Measurements from ENCODE around the gene SMIM1. TPM values are rescaled to one million over a fixed set of nuclear protein-coding genes. Genes with fewer than 3 reads are reported as not detected.

The SMIM1 gene
- total and polyA plus RNA-seq, 9 of the 15 experiments (the other 6 are each of a cell fraction or from before 2014, with no cell fraction given) = 2.3 to 125 (median 24.3) TPM

DNA sequence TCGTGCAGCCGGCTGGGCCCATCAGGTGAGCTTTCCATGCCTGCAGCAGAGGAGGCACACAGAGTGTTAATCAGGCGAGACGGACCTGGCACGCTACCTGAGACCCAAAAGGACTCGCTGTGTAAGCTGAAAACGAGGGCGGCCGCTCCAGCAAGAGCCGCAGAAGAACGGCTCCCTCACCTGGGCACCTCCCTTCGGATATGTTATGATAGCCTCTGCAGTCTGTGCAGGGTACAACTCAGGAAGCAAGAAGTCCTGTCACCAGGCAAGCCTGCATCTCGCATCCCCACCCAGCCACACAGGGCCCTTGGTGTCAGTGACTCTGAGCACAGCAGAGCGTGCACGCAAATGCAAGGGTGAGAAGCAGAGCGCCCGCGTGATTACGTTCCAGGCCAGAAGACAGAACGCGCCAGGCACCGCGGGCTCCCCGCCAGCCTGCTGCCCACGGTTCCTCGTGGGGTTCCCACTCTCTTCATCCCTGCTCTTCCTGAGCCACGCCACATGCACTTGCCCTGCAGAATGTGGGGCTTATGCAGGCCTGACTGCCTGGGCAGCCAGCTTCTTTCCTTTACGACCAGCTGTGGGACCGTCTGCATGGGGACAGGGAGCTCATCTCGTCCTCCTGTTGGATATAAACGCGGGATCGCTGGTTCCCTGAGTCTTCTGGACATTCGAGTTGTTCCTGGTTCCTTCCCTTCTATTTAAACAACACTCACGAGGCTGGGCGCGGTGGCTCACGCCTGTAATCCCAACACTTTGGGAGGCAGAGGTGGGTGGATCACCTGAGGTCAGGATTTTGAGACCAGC lies 44.0 kb downstream of the SMIM1 start:
- Histone ChIP-seq H3K9ac (ENCODE audit: insufficient read depth in 1 of 2, low read depth in 2 of 2, low read length in 2 of 2) (peak overlapping the region in 1 of 2 experiments; percentile 32; a peak in 1 of 4 replicates), H3K9me1 (ENCODE audit: control insufficient read depth, insufficient read depth, low read length) (no peaks in the 10 kb centered on the region), H3K4me1 (replicated peaks in 1 of 2; ENCODE audit: control insufficient read depth in 2 of 2, insufficient read depth in 2 of 2, low read length in 2 of 2) (peaks cover 0 to 21% of the 10 kb centered on the region in 2 experiments; a peak in 1 of 5 replicates), H3K4me2 (ENCODE audit: insufficient read depth, low read length) (no peak overlapping the region), H3K4me3 (no peak overlapping the region), H3K79me2 (ENCODE audit: control insufficient read depth, insufficient read depth, low read length) (no peaks in the 10 kb centered on the region), H3K27ac (ENCODE audit: extremely low read depth, low read depth, low read length) (no peak overlapping the region), H4K20me1 (replicated peaks; ENCODE audit: control insufficient read depth, insufficient read depth, low read length) (no peaks in the 10 kb centered on the region), H3K27me3 (ENCODE audit: control insufficient read depth in 2 of 2, insufficient read depth in 2 of 2, low read length in 2 of 2) (no peaks in the 10 kb centered on the region), H2AFZ (ENCODE audit: low read depth, low read length) (no peak overlapping the region), H3K36me3 (ENCODE audit: control insufficient read depth, insufficient read depth, low read length) (peaks cover 25% of the 10 kb centered on the region; the same call in 2 of the 3 replicates), H3K9me3 (replicated peaks; ENCODE audit: control insufficient read depth, insufficient read depth, low read depth, low read length) (no peaks in the 10 kb centered on the region)
- POLR2A ChIA-PET = interaction anchor here (0.7 to 1.9 kb wide), 2 partner anchors 13 to 23 kb away, joined by 3 to 8 read pairs; no protein-coding TSS in a partner anchor
- in situ Hi-C loops (cut with MboI) = no loop called here
- BruUV-seq (replicated peaks) = no TSS peak
- 83% methylated on average over 38 of the region's 38 CpGs for WGBS (ENCODE audit: insufficient coverage, low coverage, missing lambda C conversion rate)
- CTCF ChIA-PET (ENCODE audit: low intra/inter-chr PET ratio) = no interaction called here
- TF ChIP-seq, protein P1, sequence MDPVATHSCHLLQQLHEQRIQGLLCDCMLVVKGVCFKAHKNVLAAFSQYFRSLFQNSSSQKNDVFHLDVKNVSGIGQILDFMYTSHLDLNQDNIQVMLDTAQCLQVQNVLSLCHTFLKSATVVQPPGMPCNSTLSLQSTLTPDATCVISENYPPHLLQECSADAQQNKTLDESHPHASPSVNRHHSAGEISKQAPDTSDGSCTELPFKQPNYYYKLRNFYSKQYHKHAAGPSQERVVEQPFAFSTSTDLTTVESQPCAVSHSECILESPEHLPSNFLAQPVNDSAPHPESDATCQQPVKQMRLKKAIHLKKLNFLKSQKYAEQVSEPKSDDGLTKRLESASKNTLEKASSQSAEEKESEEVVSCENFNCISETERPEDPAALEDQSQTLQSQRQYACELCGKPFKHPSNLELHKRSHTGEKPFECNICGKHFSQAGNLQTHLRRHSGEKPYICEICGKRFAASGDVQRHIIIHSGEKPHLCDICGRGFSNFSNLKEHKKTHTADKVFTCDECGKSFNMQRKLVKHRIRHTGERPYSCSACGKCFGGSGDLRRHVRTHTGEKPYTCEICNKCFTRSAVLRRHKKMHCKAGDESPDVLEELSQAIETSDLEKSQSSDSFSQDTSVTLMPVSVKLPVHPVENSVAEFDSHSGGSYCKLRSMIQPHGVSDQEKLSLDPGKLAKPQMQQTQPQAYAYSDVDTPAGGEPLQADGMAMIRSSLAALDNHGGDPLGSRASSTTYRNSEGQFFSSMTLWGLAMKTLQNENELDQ (CRISPR knock-in tag; IDR thresholded peaks at IDR 0.05; ENCODE audit: borderline replicate concordance) = no peak
- TF ChIP-seq, protein P2, sequence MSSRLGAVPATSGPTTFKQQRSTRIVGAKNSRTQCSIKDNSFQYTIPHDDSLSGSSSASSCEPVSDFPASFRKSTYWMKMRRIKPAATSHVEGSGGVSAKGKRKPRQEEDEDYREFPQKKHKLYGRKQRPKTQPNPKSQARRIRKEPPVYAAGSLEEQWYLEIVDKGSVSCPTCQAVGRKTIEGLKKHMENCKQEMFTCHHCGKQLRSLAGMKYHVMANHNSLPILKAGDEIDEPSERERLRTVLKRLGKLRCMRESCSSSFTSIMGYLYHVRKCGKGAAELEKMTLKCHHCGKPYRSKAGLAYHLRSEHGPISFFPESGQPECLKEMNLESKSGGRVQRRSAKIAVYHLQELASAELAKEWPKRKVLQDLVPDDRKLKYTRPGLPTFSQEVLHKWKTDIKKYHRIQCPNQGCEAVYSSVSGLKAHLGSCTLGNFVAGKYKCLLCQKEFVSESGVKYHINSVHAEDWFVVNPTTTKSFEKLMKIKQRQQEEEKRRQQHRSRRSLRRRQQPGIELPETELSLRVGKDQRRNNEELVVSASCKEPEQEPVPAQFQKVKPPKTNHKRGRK (tag; IDR thresholded peaks at IDR 0.05) = no peak
- TF ChIP-seq RHOXF2B (CRISPR knock-in tag; conservative IDR thresholded peaks at IDR 0.05) (no peak), SETDB1 (IDR thresholded peaks at IDR 0.05; ENCODE audit: low read length) (no peak), POLR2G (IDR thresholded peaks at IDR 0.05; ENCODE audit: low read depth, low read length) (peak; percentile 53; the same call in 1 of the 2 replicates), ZC3H8 (IDR thresholded peaks at IDR 0.05) (no peak), XRCC3 (IDR thresholded peaks at IDR 0.05) (no peak), HBP1 (CRISPR knock-in tag; IDR thresholded peaks at IDR 0.05) (no peak), TCFL5 (CRISPR knock-in tag; conservative IDR thresholded peaks at IDR 0.05) (no peak)
- FAIRE-seq (no peak), DNase-seq (ENCODE audit: extremely low read depth in 1 of 4, low spot score in 3 of 4) (no peak), ATAC-seq (no peak)
- intact Hi-C loops (cut with micrococcal nuclease) = no loop called here
